ENCODE measurements around the gene CKLF.

- TF ChIP-seq CTCF (IDR thresholded peaks at IDR 0.05) (no peak), POLR2A (IDR thresholded peaks at IDR 0.05) (peak; percentile 64 to 70)
These were observed at the start of gene CKLF for GRCh38 chr16:66552286-66553177.
